Colonic mucosa (tissue), 4 donors: ENCODE data around the gene GPATCH4. TPM values are rescaled to one million over a fixed set of nuclear protein-coding genes. Genes with fewer than 3 reads are reported as not detected.
"Not testable (repeated sequence)": the region's sequence is repeated elsewhere in the genome, so short reads cannot be mapped to it uniquely, and the experiment has no call there.

Experiments
- DNase-seq: peaks from one replicate; pipeline ENCODE4 v3.0.0-alpha.2; 2020
- H3K27ac ChIP-seq: fragments of 200-600 bp; one replicate; pipeline ENCODE4 v1.8.0; 2021
- H3K27me3 ChIP-seq: fragments of 200-600 bp; one replicate; pipeline ENCODE4 v1.8.0; 2021
- H3K36me3 ChIP-seq: fragments of 200-600 bp; one replicate; pipeline ENCODE4 v1.8.0; 2021
- H3K4me1 ChIP-seq: fragments of 200-600 bp; one replicate; pipeline ENCODE4 v1.8.0; 2021; ENCODE audit warnings: mild to moderate bottlenecking
- H3K4me3 ChIP-seq: fragments of 200-600 bp; one replicate; pipeline ENCODE4 v1.8.0; 2021
- H3K9ac ChIP-seq, 2 donors: one replicate each; pipeline ENCODE4 v1.7.0; 2013; ENCODE audit warnings: control low read depth in 2 of 2, low read depth in 2 of 2, low read length in 2 of 2
- H3K9me3 ChIP-seq: fragments of 200-600 bp; one replicate; pipeline ENCODE4 v1.8.0; 2021
- CTCF ChIP-seq: fragments of 200-600 bp; IDR thresholded peaks from one replicate; pipeline ENCODE4 v1.8.0; 2022; ENCODE audit warnings: antibody characterized with exemption, mild to moderate bottlenecking
- intact Hi-C: fragments of 100-400 bp; cut with DNase I; formaldehyde crosslinking; loops from one replicate; pipeline ENCODE4 v1.14.1; 2022
- total RNA-seq, 2 donors: library from RNA; stranded (reverse); fragmentation: NEBNext Ultra II Directional in 1 of 2; extraction: Animal tissue kit (Norgen Biotek cat#: 25700) in 1 of 2; gene quantifications; one replicate each; pipeline ENCODE4 v1.2.1, GENCODE V29; 2021
- donor health status: healthy.
- donor health status: DM: no; HTN: no; CAD: no.
- donor health status: DM: no; HTN: no; CAD: no.

The GPATCH4 gene
- total RNA-seq, 2 donors from 2014 or later, result 12.3 to 31.3 TPM

GRCh38 chr1:156619582-156619955 is 18.3 kb upstream of the GPATCH4 start:
- peaks cover 8% of the 10 kb centered on the region for H3K4me1 ChIP-seq
- no peaks in the 10 kb centered on the region for H3K36me3 ChIP-seq
- intact Hi-C loops, result no loop called here
- H3K4me3 ChIP-seq, result no peak overlapping the region
- no peak overlapping the region for H3K9ac ChIP-seq
- H3K27ac ChIP-seq, result no peak overlapping the region
- H3K9me3 ChIP-seq, result no peaks in the 10 kb centered on the region
- no peak for DNase-seq
- no peak for TF ChIP-seq CTCF
- peaks cover 28% of the 10 kb centered on the region for H3K27me3 ChIP-seq

- Histone ChIP-seq H3K4me3 (no peak within 1 kb of the TSS), H3K9ac (no peak within 1 kb of the TSS), H3K27ac (no peak within 1 kb of the TSS), H3K9me3 (no peaks in the 10 kb centered on the region), H3K36me3 (no peaks in the 10 kb centered on the region), H3K27me3 (peaks cover 23% of the 10 kb centered on the region), H3K4me1 (peaks cover 2% of the 10 kb centered on the region)
- no peak for DNase-seq
- intact Hi-C loops, result no loop called here
- no peak for TF ChIP-seq CTCF
Measured at GRCh38 chr1:156618853-156619581, 17.7 kb upstream of the GPATCH4 start, which contains the start of gene HAPLN2. TSS of gene HAPLN2 (plus strand) at chr1:156619415. CDS start at chr1:156623491, 4,076 bp downstream.

- intact Hi-C loops, result no loop called here
- no peaks in the 10 kb centered on the region for H3K9me3 ChIP-seq
- H3K4me3 ChIP-seq, result no peak overlapping the region
- H3K27ac ChIP-seq, result no peak overlapping the region
- peaks cover 13% of the 10 kb centered on the region for H3K27me3 ChIP-seq
- no peak overlapping the region for H3K9ac ChIP-seq
- no peaks in the 10 kb centered on the region for H3K4me1 ChIP-seq
- no peak for TF ChIP-seq CTCF
- no peaks in the 10 kb centered on the region for H3K36me3 ChIP-seq
- no peak for DNase-seq
Measured at GRCh38 chr1:156616463-156616862, 15.2 kb upstream of the GPATCH4 start.

- H3K4me3 ChIP-seq, result no peak overlapping the region
Measured at GRCh38 chr1:156615946-156616345, 14.7 kb upstream of the GPATCH4 start.

GRCh38 chr1:156612666-156613065 is 11.4 kb upstream of the GPATCH4 start:
- no peaks in the 10 kb centered on the region for H3K9me3 ChIP-seq
- TF ChIP-seq CTCF, result no peak
- DNase-seq, result no peak
- no peak overlapping the region for H3K27ac ChIP-seq
- H3K4me1 ChIP-seq, result no peaks in the 10 kb centered on the region
- intact Hi-C loops, result loop anchor here (5.0 kb wide), 1 partner anchor 230 kb away; no protein-coding TSS in a partner anchor
- H3K27me3 ChIP-seq, result peaks cover 6% of the 10 kb centered on the region
- no peak overlapping the region for H3K9ac ChIP-seq
- no peak overlapping the region for H3K4me3 ChIP-seq
- no peaks in the 10 kb centered on the region for H3K36me3 ChIP-seq

More at GRCh38 chr1:156615946-156616345, 14.7 kb upstream of the GPATCH4 start:
- Histone ChIP-seq H3K9me3 (no peaks in the 10 kb centered on the region), H3K4me1 (no peaks in the 10 kb centered on the region), H3K9ac (no peak overlapping the region), H3K36me3 (no peaks in the 10 kb centered on the region), H3K27ac (no peak overlapping the region), H3K27me3 (peaks cover 13% of the 10 kb centered on the region)
- TF ChIP-seq CTCF, result no peak
- DNase-seq, result no peak
- intact Hi-C loops, result no loop called here

GRCh38 chr1:156610072-156610471 is 8.8 kb upstream of the GPATCH4 start:
- H3K9me3 ChIP-seq, DNase-seq: not testable (repeated sequence)
- intact Hi-C loops, result loop anchor here (5.0 kb wide), 1 partner anchor 228 kb away; no protein-coding TSS in a partner anchor

More at GRCh38 chr1:156610072-156610471, 8.8 kb upstream of the GPATCH4 start:
- not testable (repeated sequence) for H3K27ac ChIP-seq, H3K4me3 ChIP-seq, H3K27me3 ChIP-seq, H3K4me1 ChIP-seq, H3K9ac ChIP-seq, H3K36me3 ChIP-seq
